GM12878 (cell line): ENCODE results near the gene ZMAT3. TPM values are rescaled to one million over a fixed set of nuclear protein-coding genes. Genes with fewer than 3 reads are reported as not detected.

Source experiments
- ATAC-seq: fragments of 200-7000 bp; cut with Tn5 transposase; 3 replicates; pipeline ENCODE4 v1.9.1; 2020; ENCODE audit warnings: mild to moderate bottlenecking, moderate library complexity
- BruUV-seq: library from RNA; stranded (reverse); fragments of 400-500 nt; replicated peaks from 2 replicates; lab custom pipeline; 2021; lab: Mats Ljungman, UMichigan
- CTCF ChIA-PET: fragments of 300-600 bp; sonication (Branson Sonifier 250); formaldehyde crosslinking; extraction: SDS; loops from one replicate; lab custom pipeline; 2021; ENCODE audit warnings: inconsistent platforms; lab: Yijun Ruan, JAX
- POLR2A ChIA-PET: fragments of 350-600 bp; formaldehyde crosslinking; extraction: SDS; loops from one replicate; lab custom pipeline; 2021; ENCODE audit warnings: inconsistent platforms; lab: Charles Lee
- RAD21 ChIA-PET: fragments of 300-600 bp; sonication (Branson Sonifier 250); formaldehyde crosslinking; loops from one replicate; lab custom pipeline; 2023; ENCODE audit warnings: antibody characterized with exemption; ENCODE audit not compliant: unreplicated experiment; lab: Charles Lee
- SMC1A ChIA-PET: fragments of 300-600 bp; sonication (Branson Sonifier 250); formaldehyde crosslinking; loops from one replicate; lab custom pipeline; 2023; ENCODE audit not compliant: unreplicated experiment, uncharacterized antibody; lab: Charles Lee
- DNase-seq: peaks from one replicate; pipeline ENCODE4 v3.0.0-alpha.2; 2011; ENCODE audit warnings: low read depth, low spot score
- FAIRE-seq: peaks from 3 replicates; lab custom pipeline; 2011; peaks lifted over from hg19 to GRCh38; lab: Jason Lieb, UNC
- H2AFZ ChIP-seq: 2 replicates; pipeline ENCODE4 v1.6.0; 2011; ENCODE audit warnings: low read depth, low read length, control low read depth; ENCODE audit not compliant: control insufficient read depth
- H3K27ac ChIP-seq: 2 replicates; pipeline ENCODE4 v1.5.1; 2011; ENCODE audit warnings: control low read depth; ENCODE audit not compliant: control insufficient read depth, insufficient read depth
- H3K27me3 ChIP-seq, 2 experiments: replicated peaks in 1 of 2; 2 replicates each; pipeline versions ENCODE4 v1.6.0 to v1.6.1; 2011; ENCODE audit warnings: low read length in 1 of 2; ENCODE audit not compliant: control insufficient read depth in 2 of 2, insufficient read depth in 2 of 2
- H3K36me3 ChIP-seq, 2 experiments: 2 replicates each; pipeline ENCODE4 v1.5.1; 2011; ENCODE audit warnings: low read length in 1 of 2; ENCODE audit not compliant: control insufficient read depth in 2 of 2, insufficient read depth in 2 of 2
- H3K4me1 ChIP-seq: 2 replicates; pipeline ENCODE4 v1.6.1; 2011; ENCODE audit warnings: mild to moderate bottlenecking, low read length, moderate library complexity, mixed read lengths; ENCODE audit not compliant: control insufficient read depth, insufficient read depth
- H3K4me2 ChIP-seq: 2 replicates; pipeline ENCODE4 v1.6.0; 2011; ENCODE audit warnings: control low read depth; ENCODE audit not compliant: control insufficient read depth, insufficient read depth
- H3K4me3 ChIP-seq: fragments of 200-600 bp; sonication (generic); 2 replicates; pipeline ENCODE4 v1.5.1; 2016
- H3K79me2 ChIP-seq: 2 replicates; pipeline ENCODE4 v1.6.0; 2011; ENCODE audit warnings: low read length; ENCODE audit not compliant: control insufficient read depth, insufficient read depth
- H3K9ac ChIP-seq: 2 replicates; pipeline ENCODE4 v1.8.0; 2011; ENCODE audit warnings: low read length, control low read depth, mixed read lengths; ENCODE audit not compliant: control insufficient read depth, insufficient read depth
- H3K9me3 ChIP-seq: replicated peaks from 3 replicates; pipeline ENCODE4 v1.5.1; 2011; ENCODE audit warnings: mild to moderate bottlenecking, low read length; ENCODE audit not compliant: control insufficient read depth, insufficient read depth
- H4K20me1 ChIP-seq: 2 replicates; pipeline ENCODE4 v1.6.0; 2011; ENCODE audit not compliant: control insufficient read depth, insufficient read depth
- ASH2L ChIP-seq: fragments of 300-600, 200-600 bp; sonication (generic); IDR thresholded peaks from 2 replicates; pipeline ENCODE4 v1.6.1; 2017; ENCODE audit warnings: low read depth, mild to moderate bottlenecking, borderline replicate concordance
- ATF2 ChIP-seq: IDR thresholded peaks from 2 replicates; pipeline ENCODE4 v1.6.1; 2012; ENCODE audit warnings: low read length, inconsistent platforms
- BCL3 ChIP-seq: IDR thresholded peaks from 2 replicates; pipeline ENCODE4 v1.6.1; 2011; ENCODE audit warnings: borderline replicate concordance, low read depth, mild to moderate bottlenecking, moderate library complexity, low read length; ENCODE audit not compliant: insufficient read depth, poor library complexity, severe bottlenecking
- BMI1 ChIP-seq: fragments of 450-650 bp; IDR thresholded peaks from 2 replicates; pipeline ENCODE4 v1.6.1; 2016; ENCODE audit warnings: mild to moderate bottlenecking, moderate library complexity, borderline replicate concordance
- CBX3 ChIP-seq: fragments of 200-600 bp; sonication (generic); IDR thresholded peaks from 2 replicates; pipeline ENCODE4 v1.6.1; 2016; ENCODE audit warnings: low read depth, borderline replicate concordance
- HSF1 ChIP-seq: fragments of 150-350 bp; IDR thresholded peaks from 2 replicates; pipeline ENCODE4 v1.6.1; 2014; ENCODE audit warnings: mild to moderate bottlenecking, low read depth, low read length
- KAT2A ChIP-seq: conservative IDR thresholded peaks from 2 replicates; pipeline ENCODE4 v1.6.1; 2011; ENCODE audit warnings: low read depth, low read length; ENCODE audit not compliant: control insufficient read depth
- KDM1A ChIP-seq: fragments of 200-600 bp; sonication (generic); IDR thresholded peaks from 2 replicates; pipeline ENCODE4 v1.6.1; 2016; ENCODE audit warnings: borderline replicate concordance
- LARP7 ChIP-seq: fragments of 450-650 bp; IDR thresholded peaks from 2 replicates; pipeline ENCODE4 v1.6.1; 2017; ENCODE audit warnings: mild to moderate bottlenecking
- NFIC ChIP-seq: IDR thresholded peaks from 2 replicates; pipeline ENCODE4 v1.6.1; 2012; ENCODE audit warnings: low read depth, mild to moderate bottlenecking, inconsistent platforms, low read length, moderate library complexity
- RELA ChIP-seq: fragments of 450-650 bp; IDR thresholded peaks from 2 replicates; pipeline ENCODE4 v1.8.0; 2014; ENCODE audit warnings: borderline replicate concordance; ENCODE audit not compliant: partially characterized antibody
- RFX5 ChIP-seq: IDR thresholded peaks from 2 replicates; pipeline ENCODE4 v1.6.1; 2011; ENCODE audit warnings: low read depth, low read length, improper control_type of control experiment
- ZNF217 ChIP-seq: fragments of 450-650 bp; IDR thresholded peaks from 2 replicates; pipeline ENCODE4 v1.6.1; 2017; ENCODE audit warnings: antibody characterized with exemption, mild to moderate bottlenecking
- ZNF274 ChIP-seq: IDR thresholded peaks from one replicate; pipeline ENCODE4 v1.8.0; 2011; ENCODE audit not compliant: insufficient read length, insufficient read depth
- WGBS: methylation state at CpG from one replicate; pipeline ENCODE4 v1.1.6; 2016; ENCODE audit warnings: low lambda C conversion rate; ENCODE audit not compliant: insufficient replicate concordance, insufficient coverage; ENCODE audit errors: missing lambda C conversion rate; 5-methylcytosine and 5-hydroxymethylcytosine counted together
- in situ Hi-C: fragments of 300-500 bp; cut with MboI; formaldehyde crosslinking; loops from 9 replicates; pipeline ENCODE4 v1.14.3; 2018; ENCODE audit warnings: mixed read lengths
- intact Hi-C: fragments of 100-400 bp; cut with micrococcal nuclease; formaldehyde crosslinking; loops from one replicate; pipeline ENCODE4 v1.14.2; 2022; ENCODE audit not compliant: unreplicated experiment
- polyA plus RNA-seq, 11 experiments: library from polyadenylated mRNA; depleted of rRNA in 4 of 11; unstranded in 6 of 11; stranded (reverse) in 5 of 11; fragments of >200 nt; fragmentation: Nextera tagmentation in 4 of 11; fragmentation: Illumina TruSeq in 1 of 11; extraction: Ambion mirVana in 4 of 11; extraction: Trizol in 1 of 11; gene quantifications; 1 replicate in 1 of 11; 2 replicates in 10 of 11; pipeline versions ENCODE4 v1.2.1 to v1.2.3, GENCODE V29; 2011 to 2016; ENCODE audit warnings: inconsistent platforms in 2 of 11, missing spikeins in 2 of 11, low read depth in 1 of 11
- total RNA-seq, 4 experiments: library from RNA; depleted of rRNA in 3 of 4; stranded (reverse); fragments of >200 nt in 3 of 4; fragmentation: Illumina TruSeq in 1 of 4; extraction: Trizol in 1 of 4; gene quantifications; 2 replicates each; pipeline versions ENCODE4 v1.2.1 to v1.2.3, GENCODE V29; 2013 to 2021

Gene ZMAT3
- total and polyA plus RNA-seq, 10 of the 15 experiments (the other 5 are each of a cell fraction or from before 2014, with no cell fraction given), result 6.2 to 55.9 (median 25.8) TPM

DNA sequence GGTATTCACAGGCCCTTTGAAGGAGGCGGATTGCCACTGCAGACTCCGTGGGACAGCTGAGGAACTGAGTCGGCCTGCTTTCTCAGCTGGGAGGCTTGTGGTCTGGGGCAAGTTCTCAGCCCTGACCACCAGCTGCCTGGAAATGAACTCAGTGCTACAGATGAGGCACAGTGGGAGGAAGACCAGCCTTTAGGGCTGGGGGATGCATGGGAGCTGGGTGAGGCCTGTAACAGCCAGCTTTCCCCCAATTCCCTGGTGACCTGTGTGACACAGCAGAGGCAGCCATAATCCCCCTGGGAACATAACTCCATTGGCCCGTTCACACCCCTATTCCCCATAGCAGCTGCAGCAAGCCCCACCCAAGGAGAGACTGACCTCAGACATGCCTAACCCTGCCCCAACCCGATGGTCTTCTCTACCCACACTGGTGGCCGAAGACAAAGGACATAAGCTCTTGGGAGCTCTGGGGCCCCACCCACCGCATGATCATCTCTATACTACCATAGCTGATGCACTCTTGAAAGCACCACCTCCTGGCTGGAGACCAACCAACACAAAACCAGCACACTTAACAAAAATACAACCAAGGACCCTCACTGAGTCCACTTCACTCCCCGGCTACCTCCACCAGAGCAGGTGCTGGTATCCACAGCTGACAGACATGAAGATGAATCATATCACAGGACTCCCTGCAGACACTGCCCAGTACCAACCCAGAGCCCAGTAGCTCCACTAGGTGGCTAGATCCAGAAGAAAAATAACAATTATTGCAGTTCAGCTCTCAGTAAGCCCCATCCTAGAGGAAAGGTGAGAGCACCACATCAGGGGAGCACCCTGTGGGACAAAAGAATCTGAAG lies 24.9 kb downstream of the ZMAT3 start:
- in situ Hi-C loops (no loop called here), intact Hi-C loops (loop anchor here (1.0 to 2.0 kb wide), 4 partner anchors 20 to 103 kb away; partner anchors contain the start of gene ZMAT3)
- no peak for FAIRE-seq
- peak overlapping the region; percentile 60 for H3K9ac ChIP-seq
- peak overlapping the region; percentile 84 for H3K27ac ChIP-seq
- POLR2A ChIA-PET, result interaction anchor here (0.5 to 6.8 kb wide), 10 partner anchors 15 to 423 kb away, joined by 3 to 138 read pairs (median 4); partner anchors contain the start of gene ZMAT3
- TSS peak; percentile 90 for BruUV-seq
- no peaks in the 10 kb centered on the region; a peak in 1 of 4 replicates for H3K36me3 ChIP-seq
- no peaks in the 10 kb centered on the region for H4K20me1 ChIP-seq
- peak; percentile 89 for DNase-seq
- peak overlapping the region; percentile 90 for H3K4me2 ChIP-seq
- peaks cover 2% of the 10 kb centered on the region; the same call in 2 of the 3 replicates for H3K9me3 ChIP-seq
- RAD21 ChIA-PET, result interaction anchor here (0.7 to 6.7 kb wide), 24 partner anchors 9 to 533 kb away, joined by 3 to 231 read pairs (median 4); partner anchors contain the start of genes ACTL6A, MFN1, PIK3CA and ZMAT3
- SMC1A ChIA-PET, result interaction anchor here (0.7 to 4.9 kb wide), 22 partner anchors 10 to 275 kb away, joined by 3 to 225 read pairs (median 5); partner anchors contain the start of genes PIK3CA and ZMAT3
- peaks cover 65% of the 10 kb centered on the region for H3K79me2 ChIP-seq
- peak overlapping the region; percentile 10; the same call in 1 of the 2 replicates for H3K4me3 ChIP-seq
- CTCF ChIA-PET, result interaction anchor here (0.9 to 5.4 kb wide), 20 partner anchors 9 to 300 kb away, joined by 3 to 124 read pairs (median 4); partner anchors contain the start of genes MFN1 and ZMAT3
- under 1% methylated on average over 8 of the region's 8 CpGs for WGBS
- no peaks in the 10 kb centered on the region for H3K27me3 ChIP-seq
- peaks cover 22% of the 10 kb centered on the region for H3K4me1 ChIP-seq
- peak overlapping the region; percentile 48 for H2AFZ ChIP-seq
- peak; percentile 86 for ATAC-seq
- TF ChIP-seq RELA, result peak; percentile 40
- no peak for TF ChIP-seq KDM1A
- 0 out of 2 replicates have a peak, but pooled peaks have one; percentile 25 for TF ChIP-seq LARP7
- peak; percentile 85 for TF ChIP-seq BCL3
- no peak; the same call in 1 of the 2 replicates for TF ChIP-seq BMI1
- TF ChIP-seq ZNF217, result no peak
- TF ChIP-seq RFX5, result no peak
- no peak for TF ChIP-seq CBX3
- TF ChIP-seq NFIC, result no peak; the same call in 1 of the 2 replicates
- no peak for TF ChIP-seq ZNF274
- no peak for TF ChIP-seq ASH2L
- peak; percentile 84 for TF ChIP-seq ATF2
- TF ChIP-seq KAT2A, result no peak
- no peak for TF ChIP-seq HSF1
